Measurements from ENCODE around the gene PARS2. TPM values are rescaled to one million over a fixed set of nuclear protein-coding genes. Genes with fewer than 3 reads are reported as not detected.
A peak's percentile ranks its signal among the peaks of the same experiment; 100 is the strongest.

PARS2 gene
- polyA plus RNA-seq, 3 donors, result 9.9 to 11.0 (median 10.3) TPM

DNA sequence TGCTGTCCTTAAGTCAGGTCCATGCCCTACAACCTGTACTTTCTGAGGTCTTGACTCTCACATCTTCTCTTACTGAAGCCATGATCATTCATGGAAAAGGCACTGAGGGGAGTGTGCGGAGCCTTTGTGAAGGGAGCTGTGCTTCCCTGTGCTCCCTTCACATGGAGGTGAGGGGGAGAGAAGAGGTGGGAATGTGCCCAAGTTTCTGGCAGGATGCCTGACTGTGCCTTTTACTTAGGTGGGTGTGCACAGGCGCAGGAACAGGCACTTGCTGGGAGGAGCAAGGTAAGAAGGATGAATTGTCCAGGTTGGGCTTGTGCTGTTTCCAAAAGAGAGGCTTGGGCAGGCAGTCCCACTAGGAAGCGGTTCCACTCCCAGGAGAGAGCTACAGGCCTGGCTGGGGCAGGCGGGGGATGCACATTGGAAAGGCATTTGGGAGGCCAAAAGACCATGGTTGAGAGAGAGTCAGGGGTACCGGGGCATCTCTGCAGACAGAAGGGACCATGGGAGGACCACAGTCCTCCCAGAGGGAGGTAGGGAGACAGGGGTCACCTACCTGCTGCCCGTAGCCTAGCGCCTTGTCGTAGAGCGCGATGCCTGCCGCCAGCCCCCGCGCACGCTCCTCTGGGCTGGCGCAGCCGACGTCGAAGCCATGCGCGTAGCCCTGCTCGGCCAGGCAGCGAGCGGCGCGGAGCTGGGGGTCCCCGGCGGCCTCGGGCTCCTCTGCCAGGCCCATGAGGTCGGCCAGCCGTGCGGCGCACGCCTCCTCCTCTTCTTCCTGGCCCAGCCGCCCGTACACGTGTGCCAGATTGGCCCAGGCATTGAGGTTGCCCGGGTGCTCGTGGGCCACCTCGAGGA, 35.9 kb upstream of the PARS2 start:
- DNase-seq (ENCODE audit: low read depth in 3 of 3, low spot score in 2 of 3), result no peak

DNA sequence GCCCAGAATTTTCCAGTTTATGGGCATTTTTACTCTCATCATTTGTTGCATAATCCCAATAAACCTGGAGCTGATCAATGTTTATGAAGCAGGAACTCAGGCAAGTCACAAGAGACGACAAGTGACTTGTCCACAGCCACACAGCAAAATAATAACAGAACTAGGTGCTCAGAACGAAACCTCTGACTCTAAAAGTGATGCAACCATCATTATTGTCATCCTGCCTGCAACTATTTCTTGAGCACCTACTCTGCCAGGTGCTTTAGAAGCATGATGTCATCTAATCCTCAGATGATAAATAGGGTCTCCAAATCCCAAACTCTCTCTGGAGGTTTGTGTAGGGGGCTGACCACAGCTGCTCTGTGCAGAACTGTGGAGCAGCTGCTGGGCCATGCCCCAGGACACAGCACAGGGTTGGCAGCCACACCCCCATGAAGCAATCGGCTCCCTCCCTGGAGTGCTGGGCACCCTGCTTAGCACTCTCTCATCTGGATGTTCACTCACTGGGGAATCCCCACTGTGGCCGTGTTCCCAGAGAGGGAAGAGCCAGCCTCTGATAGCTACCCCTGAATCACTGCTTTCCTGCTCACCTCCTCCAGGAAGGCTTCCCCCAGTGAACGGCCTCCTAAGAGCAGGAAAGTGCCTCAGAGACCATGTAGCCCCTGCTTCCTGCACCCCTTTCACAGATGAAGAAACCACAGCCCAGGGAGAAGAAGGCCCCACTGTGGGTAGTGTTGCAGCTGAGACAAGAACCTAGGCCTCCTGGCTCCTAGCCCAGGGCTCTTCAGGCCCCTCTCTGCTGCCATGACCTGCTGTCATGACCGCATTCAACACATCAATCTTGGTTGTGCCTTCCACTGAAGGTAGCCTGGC, 34.7 kb upstream of the PARS2 start:
- DNase-seq (ENCODE audit: low read depth in 3 of 3, low spot score in 2 of 3), result no peak

DNA sequence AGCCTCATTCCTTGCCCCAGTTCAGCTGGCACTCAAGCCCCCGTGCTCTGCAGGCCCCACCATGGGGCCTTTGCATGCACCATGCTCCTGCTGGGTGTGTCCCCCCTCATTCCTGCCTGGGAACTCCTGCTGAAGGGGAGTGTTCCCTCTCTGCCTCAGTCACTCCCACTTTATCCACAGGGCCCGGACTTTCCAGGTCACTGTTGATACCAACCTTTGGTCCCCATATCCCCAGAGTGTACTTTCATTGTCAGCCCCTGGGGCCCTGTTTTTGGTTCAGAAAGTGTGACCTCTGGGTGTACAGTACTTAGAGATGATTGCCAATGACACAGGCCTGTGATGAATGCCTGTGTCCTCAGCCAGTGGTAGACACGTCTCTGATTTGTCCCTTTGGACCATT, 33.9 kb upstream of the PARS2 start:
- no peak for DNase-seq (ENCODE audit: low read depth in 3 of 3, low spot score in 2 of 3)

DNA sequence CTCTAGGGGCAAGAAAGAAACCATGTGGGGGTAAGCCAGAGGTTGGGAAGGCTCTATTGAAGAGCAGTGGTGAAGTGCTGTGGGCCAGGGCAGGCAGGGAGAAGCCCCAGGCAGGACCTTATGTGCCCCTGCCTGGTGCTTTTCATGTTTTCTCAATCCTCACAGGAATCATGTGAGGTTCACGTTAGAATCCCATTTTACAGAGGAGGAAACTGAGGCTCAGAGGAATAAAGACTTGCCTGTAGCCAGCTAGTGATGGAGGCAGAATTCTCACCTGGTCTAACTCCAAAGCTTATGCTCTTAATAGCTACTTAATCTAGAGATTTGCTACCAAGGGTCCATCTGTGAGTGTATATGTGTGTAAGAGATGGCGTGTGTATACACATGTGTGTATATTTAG, 32.6 kb upstream of the PARS2 start:
- no peak for DNase-seq (ENCODE audit: low read depth in 3 of 3, low spot score in 2 of 3)

DNA sequence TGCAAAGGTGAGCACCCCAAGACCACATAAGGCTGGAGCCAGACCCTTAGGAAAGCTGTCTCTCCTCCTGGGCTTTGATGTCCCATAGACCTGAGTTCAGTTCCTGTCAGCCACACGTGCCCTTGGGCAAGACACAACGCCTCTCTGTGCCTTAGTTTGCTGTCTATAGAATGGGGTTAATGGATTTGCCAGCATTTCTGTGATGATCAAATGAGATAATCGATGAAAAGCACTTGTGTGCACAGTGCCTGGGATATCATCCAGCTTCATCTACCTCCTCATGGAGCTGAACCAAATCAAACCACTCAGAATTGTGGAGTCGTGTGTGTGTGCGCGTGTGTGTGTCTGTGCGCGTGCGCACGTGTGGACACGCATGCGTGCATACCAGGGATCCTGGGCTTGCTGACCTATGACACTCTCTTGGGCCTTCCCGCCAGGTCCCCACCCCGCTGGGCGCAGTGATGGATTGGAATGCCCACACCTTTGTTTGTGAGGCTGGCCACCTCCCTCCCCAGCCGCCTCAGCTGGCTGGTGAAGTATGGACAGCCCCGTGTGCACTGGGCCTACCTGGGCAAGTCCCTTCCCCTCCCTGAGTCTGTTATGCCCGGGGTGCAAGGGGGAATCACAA, 31.6 kb upstream of the PARS2 start:
- DNase-seq (ENCODE audit: low read depth in 3 of 3, low spot score in 2 of 3), result no peak

DNA sequence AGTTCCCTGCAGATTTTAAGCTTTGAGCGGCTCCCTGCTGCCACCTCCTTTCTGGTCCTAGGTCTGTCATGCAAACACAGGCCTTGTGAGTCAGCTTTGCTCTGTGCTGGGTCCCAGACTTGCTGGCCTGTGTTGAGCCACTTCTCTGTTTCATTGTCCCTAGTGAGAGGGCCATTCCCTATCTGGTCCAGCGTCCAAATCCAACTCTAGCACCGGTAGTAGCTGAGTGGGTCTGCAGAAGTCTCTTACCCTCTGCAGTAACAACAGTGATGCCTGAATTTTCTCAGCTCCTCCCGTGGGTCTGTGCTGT, 31.0 kb upstream of the PARS2 start:
- no peak for DNase-seq (ENCODE audit: low read depth in 3 of 3, low spot score in 2 of 3)

DNA sequence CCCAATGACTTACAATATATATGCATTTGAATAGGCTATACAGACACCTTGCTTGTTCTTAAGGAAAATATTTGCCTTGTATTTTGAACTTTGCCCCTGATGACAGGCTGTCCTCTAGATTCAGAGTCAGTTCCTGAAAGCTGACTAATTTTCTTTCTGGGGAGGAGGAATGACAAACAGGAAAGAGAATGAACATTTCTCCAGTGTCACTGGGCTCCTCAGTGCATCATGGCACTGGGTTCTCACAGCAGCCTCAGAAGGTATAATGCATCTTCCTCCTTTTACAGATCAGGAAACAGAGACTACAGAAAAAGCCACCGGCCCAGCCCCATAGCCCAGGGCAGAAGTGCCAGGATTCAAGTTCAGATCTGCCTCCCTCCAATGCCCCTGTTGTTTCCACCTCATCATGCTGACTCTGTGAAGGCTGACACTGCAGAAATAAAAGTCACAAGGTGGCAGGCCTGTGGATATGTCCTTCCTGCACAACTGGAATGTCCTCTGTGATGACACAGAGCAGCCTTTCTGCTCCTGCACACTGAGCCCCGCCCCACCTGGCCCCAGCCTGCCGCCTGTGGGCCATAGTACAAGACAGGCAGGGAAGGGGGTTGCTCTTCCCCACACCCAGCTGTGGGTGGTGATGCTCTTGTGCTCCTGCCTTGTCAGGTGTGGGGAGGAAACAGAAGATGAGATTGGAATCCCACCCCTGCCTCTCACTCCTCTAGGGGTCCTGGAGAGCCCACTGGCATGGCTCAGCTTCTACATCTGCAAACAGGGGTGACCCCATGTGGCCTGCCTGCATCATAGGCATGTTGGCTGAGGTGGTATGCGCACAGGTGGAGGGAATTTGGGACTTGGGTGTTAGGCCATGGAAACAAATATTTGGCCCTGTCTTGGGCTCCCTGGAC, 30.4 kb upstream of the PARS2 start:
- no peak for DNase-seq (ENCODE audit: low read depth in 3 of 3, low spot score in 2 of 3)

DNA sequence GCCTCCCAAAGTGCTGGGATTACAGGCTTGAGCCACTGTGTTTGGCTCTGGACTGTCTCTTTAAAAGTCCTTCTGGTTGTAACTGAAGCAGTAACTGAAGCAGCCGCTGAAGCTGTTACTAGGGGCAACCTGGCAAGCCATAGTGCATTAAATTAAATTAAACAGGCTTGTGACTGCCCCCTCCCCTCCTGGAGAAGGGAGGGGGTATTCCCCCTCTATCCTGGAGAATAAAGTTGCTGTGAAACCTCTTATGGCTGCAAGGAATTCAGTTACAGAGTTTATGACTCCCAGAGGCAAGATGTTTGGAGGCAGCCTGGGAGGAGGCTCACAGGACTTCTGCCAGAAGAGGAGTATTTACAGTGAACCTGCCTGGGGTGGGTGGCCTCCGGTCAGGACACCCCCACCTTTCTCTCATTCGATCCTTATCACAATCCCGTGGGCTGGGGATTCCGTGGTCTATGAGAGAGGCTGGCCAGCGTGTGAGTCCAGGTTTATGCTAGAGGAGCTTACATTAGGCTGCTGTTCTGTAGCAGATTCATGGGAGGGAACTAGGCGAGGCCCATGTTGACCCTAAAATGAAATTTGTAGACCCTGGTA, 28.5 kb upstream of the PARS2 start:
- DNase-seq (ENCODE audit: low read depth in 3 of 3, low spot score in 2 of 3), result peak; percentile 74 to 84 (median 76)

DNA sequence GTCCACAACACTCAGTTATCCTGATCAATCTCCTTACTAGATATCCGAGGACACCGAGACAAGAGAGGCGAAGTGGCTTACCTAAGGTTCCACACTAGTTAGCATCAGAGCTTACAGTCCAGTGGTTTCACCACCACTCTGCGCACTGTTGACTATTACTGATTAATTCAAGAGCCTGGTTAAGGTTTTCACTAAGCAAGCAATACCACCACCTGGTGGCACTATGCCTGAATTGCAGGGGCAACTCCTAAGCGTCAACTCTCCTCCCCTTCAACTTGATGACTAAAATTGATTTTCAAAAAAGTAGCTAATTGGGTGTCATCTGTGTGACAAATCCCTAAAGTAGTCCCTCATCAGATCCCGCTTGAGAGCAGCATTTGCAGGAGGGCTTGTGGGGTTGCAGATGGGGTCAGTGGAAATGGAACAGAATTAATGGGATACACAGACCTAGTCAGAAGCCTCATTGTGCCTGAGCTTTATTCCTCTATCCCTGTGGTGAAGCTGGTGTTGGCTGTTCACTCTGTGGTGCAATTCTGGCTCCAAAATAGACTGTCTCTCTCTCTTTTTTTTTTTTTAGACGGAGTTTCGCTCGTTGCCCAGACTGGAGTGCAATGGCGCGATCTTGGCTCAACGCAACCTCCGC, 27.7 kb upstream of the PARS2 start:
- no peak for DNase-seq (ENCODE audit: low read depth in 3 of 3, low spot score in 2 of 3)

DNA sequence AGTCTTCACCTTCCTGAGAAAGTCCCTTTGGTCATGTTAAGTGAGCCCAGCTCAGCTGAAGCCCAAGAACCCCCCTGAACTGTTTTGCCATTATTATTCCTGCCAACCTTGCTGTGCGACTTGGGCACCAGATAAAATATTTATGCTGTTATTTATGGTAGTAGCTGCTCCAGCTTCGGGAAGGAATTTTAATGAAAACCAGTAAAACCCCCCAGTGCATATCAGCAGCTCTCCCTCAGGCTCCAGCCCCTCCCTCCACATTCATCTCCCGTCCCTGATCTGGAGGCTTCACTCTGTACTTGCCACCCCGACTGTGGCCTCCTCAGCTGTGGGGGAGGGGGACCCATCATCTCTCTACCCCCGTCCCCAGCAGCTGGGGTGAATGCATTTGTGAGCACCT, 24.1 kb upstream of the PARS2 start:
- DNase-seq (ENCODE audit: low read depth in 3 of 3, low spot score in 2 of 3), result no peak

DNA sequence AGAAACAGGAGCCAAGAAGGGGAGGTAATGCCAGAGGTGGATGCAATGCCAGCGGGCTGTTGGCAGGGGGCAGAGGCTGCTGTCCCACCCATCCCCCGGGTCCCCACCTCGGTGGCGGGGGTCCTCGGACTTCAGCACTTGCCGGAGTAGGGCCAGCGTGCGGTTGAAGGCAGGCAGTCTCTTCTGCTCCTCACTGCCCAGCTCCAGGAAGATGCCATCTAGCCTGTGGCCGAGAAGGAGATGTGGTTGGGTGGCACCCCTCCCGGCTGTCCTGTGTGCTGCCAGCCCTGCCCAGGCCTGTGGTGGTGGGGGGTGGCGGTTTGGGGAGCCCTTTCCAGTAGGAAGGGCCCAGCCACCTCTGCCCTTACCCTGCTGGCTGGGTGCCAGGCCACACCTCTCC, 23.3 kb upstream of the PARS2 start:
- no peak for DNase-seq (ENCODE audit: low read depth in 3 of 3, low spot score in 2 of 3)

DNA sequence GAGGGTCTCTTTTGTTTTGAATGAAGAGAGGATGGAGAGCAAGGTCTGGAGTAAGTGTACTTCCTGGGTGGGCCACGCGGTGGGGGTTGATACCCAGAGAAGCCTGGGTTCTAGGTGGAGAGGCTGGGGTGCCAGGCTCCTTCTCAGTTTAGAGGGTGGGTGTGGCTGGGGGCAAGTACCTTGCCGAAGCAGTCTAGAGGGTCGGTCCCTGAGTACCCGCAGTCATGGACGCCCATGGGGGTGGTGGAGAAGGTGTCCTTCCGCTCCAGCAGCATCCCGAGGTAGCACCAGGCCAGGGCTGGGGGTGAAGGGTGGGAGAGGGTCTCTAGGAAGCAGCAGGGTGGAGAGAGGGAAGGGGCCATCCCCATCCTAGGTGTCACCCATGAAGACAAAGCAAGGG, 22.5 kb upstream of the PARS2 start:
- no peak for DNase-seq (ENCODE audit: low read depth in 3 of 3, low spot score in 2 of 3)

DNA sequence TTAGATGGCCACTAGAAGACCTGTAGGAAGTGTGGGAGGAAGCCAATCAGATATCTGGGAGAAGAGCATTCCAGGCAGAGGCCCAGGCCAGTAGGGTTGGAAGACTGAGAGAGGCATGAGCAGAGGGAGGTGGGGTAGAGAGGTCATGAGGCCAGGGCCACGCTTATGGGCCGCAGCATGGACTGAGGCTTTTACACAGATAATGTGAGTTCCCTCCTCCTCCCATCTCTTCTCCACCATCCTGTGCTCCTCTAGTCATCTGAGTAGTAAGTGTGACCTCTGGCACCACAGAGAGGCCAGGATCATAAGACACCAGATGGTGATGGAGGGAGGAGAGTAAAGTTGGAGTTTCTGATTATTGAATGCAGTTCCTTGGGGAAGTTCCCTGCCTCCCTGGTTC, 19.7 kb upstream of the PARS2 start:
- DNase-seq (ENCODE audit: low read depth in 3 of 3, low spot score in 2 of 3), result no peak

DNA sequence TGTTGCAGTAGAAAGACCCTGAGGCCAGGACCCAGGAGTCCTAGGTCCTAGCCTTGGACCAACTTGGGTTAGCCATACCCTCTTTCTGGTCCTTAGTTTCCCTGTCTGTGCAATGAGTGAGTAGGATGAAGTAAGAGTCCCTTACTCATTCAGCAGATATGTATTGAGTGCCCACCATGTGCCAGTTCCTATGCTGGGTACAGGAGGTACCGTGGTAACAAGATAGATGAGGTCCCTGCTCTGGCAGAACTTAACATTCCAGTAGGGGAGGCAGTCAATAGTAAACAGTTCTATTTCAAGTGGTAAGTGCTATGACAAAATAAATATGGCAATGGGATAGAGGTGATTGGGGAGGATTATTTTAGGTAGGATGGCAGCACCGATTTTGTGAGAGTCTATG, 18.3 kb upstream of the PARS2 start:
- no peak for DNase-seq (ENCODE audit: low read depth in 3 of 3, low spot score in 2 of 3)

DNA sequence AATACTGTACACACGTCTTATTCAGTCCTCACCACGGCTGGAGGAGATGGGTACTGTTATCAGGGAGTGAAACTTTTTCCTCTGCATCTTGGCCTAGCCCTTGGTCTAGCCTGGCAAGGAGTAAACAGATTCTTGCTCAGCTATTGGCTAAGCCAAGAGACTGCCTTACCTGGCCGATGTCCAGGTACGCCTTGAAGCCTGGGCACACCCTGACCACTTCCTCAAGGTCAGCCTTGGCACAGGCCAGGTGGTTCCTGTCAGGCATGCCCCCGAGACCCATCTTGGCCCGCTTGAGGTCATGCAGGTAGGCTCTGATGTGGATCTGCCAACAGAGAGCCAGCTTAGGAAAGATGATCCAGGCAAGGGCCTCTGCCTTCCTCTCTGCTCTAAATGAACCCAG, 17.8 kb upstream of the PARS2 start:
- DNase-seq (ENCODE audit: low read depth in 3 of 3, low spot score in 2 of 3), result no peak

DNA sequence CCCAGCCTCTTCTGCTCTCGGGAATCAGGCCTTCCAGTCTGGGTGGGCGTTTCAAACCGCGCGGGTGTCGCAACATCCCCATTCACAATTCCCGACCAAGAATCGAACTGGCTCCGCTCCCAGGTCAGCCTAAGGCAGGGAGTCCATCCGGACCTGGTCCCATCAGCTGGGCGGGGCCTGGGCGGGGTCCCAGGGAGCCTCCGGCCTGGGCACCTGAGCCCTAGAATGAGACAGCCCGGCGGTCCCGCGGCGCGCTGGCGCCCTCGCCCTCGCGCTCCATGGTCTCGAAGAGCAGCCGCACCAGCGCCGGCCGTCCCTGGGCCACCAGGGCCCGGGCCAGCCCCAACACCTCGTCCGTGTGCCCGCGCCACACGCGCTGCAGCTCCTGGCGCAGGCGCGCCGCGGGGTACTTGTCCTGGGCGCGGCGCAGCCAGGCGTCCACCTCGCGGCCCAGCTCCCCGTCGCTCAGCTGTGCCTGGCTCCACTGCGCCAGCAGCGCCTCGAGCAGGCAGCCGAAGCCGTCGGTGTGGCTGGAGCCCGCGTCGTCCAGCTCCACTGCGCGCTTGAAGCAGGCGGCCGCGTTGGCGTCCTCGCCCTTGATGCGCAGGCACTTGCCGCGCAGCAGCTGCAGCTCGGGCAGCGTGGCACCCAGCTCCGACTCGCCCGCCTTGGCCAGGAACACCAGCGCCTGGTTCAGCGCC, 16.9 kb upstream of the PARS2 start:
- DNase-seq (ENCODE audit: low read depth in 3 of 3, low spot score in 2 of 3), result no peak

DNA sequence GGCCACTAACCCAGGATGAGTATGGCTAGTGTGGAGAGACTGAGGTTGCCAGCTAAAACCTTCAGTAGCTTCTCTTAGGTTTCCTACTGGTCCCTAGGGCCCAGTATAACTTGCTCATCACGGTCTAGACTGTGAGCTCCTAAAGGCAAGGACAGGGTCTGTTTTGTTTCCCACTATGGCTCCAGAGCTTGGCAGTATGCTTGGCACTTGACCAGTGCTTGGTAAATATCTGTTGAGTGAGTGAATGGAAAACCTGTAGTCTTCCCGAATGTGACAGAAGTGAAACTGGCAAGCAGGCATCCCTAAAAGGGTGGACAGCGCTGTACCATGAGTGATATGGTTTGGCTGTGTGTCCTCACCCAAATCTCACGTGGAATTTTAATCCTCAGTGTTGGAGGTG, 13.1 kb upstream of the PARS2 start:
- no peak for DNase-seq (ENCODE audit: low read depth in 3 of 3, low spot score in 2 of 3)

DNA sequence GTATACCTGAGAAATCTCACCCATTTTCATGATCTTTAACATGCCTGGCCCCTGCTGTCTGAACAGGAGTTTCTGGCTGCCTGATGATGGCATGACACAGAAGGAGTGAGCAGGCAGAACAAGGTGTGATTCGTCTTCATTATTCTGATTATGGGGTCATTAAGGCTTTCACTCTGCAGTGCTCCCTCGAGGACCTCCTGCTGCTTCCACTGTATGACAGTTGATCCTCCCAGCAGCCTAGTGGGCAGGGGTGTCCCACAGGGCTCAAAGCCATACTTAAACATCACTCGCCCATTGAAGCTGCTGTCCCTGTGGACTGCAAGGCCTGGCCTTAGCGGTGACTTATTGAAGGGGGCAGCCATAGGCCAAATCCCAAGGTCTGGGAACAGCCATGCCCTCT, 12.7 kb upstream of the PARS2 start:
- DNase-seq (ENCODE audit: low read depth in 3 of 3, low spot score in 2 of 3), result no peak
